ENCODE results near the gene CILP2.

CILP2 gene, protein sequence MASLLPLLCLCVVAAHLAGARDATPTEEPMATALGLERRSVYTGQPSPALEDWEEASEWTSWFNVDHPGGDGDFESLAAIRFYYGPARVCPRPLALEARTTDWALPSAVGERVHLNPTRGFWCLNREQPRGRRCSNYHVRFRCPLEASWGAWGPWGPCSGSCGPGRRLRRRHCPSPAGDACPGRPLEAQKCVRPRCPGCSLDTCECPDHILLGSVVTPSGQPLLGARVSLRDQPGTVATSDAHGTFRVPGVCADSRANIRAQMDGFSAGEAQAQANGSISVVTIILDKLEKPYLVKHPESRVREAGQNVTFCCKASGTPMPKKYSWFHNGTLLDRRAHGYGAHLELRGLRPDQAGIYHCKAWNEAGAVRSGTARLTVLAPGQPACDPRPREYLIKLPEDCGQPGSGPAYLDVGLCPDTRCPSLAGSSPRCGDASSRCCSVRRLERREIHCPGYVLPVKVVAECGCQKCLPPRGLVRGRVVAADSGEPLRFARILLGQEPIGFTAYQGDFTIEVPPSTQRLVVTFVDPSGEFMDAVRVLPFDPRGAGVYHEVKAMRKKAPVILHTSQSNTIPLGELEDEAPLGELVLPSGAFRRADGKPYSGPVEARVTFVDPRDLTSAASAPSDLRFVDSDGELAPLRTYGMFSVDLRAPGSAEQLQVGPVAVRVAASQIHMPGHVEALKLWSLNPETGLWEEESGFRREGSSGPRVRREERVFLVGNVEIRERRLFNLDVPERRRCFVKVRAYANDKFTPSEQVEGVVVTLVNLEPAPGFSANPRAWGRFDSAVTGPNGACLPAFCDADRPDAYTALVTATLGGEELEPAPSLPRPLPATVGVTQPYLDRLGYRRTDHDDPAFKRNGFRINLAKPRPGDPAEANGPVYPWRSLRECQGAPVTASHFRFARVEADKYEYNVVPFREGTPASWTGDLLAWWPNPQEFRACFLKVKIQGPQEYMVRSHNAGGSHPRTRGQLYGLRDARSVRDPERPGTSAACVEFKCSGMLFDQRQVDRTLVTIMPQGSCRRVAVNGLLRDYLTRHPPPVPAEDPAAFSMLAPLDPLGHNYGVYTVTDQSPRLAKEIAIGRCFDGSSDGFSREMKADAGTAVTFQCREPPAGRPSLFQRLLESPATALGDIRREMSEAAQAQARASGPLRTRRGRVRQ

DNA sequence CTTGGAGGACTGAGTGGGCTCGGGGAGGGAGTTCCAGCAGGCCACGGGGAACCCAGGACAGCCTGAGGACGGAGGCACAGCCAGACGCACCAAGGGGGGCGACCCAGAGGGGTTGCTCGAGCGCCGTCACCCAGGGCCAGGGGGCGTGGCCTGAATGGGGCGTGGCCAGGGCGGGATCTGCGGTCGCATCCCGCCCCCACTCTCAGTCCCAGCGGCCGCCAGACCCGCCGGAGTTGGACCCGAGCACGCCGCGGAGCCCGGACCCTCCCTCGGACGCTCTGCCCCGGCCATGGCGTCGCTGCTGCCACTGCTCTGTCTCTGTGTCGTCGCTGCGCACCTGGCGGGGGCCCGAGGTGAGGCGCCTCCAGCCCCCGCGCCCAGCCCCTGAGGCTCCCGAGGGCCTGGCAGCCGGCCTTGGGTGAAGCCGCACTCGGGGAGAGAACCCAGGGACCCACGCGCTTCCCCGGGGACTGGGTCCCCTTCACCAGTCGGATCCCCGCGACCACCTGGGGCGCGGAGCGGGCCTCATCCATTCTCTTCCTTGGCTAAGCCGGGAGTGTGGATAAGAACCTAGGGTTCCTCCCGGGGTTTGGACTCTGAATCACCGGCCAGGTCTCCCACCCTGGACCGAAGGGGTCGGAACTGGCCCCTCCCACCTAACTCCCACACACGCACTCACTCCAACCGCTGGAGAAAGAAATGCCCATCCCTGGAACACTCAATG is at the start of gene CILP2:
Gene CILP2 (plus strand): TSS at position 205 of the 724 bp plus-strand sequence. CDS start 85 bp downstream, at position 290.
- no peak for DNase-seq

DNA sequence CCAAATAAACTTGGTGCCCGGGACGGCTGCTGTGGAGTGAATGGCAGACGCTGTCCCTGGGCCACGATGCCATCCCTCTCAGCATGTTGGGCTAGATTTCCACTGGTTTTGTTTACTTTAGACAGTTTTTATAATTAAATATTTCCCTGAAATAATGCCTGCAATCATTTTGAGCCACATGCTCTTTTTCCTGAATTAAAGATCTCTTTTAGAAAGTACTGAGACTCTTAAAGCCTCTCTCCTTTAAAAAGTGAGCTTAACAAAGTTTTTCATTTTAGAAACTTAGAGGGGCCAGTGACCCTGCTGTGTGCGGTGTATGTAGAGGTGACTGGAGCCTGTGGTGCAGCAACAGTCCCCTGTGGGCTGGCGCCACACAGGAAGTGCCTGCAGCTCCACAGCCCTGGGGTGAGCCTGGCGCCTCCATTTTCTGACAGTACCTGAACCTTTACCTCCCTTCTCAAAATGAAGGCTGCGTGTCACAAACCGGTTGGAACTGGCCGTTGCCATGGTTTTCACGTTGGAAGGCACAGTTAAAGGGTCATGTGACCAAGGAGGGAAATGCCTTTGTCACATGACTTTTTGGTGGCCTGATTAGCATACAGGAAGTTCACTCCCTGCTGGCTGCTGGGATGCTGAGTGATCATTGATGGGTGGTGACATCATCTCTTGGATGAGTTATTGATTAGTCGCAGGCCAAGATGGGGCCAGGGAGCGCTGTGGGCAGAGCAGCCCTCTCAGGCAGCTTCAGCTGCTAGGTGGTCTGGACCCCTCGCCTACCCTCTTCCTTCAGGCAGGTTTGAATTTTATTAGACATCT is 49.0 kb upstream of the CILP2 start:
- DNase-seq = peak; percentile 90

DNA sequence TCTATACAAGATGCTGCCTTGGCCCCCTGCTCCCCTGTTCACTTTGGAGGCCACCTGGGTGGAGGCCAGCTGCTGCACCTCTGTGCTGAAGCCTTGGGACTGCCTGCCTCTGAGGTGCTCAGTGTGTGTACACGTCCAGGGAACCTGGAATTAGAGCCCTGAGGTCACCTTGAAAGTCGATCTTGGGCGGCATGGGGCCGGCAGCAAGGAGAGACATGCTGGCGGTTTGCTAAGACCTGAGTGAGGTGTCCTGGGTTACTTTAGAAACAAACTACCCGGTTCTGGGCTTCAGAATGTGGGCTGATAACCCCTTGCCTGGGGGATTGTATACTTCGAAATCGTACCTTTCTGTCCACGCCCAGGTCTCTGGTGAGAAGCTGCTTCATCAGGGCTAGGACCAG is 48.3 kb upstream of the CILP2 start:
- no peak for DNase-seq

DNA sequence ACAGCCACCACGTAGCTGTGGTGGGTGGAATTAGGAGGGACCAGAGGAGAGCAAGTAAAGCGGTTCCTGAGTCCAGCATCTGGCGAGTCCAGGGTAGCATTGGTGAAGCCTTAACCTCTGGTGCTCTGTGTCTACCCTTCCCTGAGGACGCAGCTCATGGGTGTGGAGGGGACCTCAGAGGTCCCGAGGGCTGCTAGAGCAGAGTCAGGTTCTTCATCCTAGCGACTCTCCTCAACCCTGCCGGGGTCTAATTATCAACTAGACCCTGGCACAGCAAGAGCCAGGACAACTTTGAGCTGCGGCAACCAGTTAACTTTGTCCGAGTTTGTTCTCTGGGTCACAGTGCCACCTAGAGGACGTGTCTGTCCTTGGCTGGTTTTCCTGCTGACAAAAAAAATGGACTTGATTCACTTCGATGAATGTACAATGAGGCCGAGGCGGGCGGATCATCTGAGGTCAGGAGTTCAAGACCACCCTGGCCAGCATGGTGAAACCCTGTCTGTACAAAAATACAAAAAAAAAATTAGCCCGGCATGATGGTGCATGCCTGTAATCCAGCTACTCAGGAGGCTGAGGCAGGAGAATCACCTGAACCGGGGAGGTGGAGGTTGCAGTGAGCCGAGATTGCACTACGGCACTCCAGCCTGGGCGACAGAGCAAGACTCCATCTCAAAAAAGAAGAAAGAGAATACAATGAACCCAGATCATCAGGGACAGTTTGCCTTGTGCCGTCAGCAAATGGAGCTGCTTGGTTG is 47.7 kb upstream of the CILP2 start:
- DNase-seq = peak; percentile 79

DNA sequence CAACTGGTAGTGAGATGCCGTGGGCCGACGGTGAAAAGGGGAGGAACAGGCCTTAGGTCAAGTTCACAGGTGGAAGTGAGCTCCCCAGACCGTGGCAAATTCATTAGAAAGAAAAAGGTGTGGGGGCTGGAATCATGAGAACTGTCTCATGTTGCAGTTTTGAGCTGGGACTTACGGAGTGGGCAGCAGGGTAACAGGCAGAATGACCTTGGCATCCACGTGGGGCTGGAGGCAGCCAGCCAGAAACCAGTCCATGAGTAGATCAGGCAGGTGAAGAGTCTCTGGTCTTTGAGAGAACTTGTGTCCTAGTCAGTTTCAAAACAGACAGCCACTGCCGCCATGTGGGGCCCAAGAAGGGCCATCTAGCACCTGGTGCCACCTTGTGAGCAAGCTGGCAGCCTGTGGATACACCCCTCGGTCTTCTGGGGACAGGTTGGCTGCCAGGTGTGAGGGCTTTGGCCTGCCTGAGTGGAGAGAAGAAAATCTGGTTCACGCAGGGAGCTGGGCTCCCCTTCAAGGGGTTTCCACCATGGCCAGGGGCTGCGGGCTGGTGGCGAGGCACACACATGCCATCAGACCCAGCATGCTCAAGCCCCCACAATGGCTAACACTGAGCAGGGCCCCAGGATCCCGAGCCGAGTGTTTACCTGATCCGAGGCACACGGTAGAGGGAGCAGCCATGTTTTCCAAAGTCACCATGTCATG is 46.6 kb upstream of the CILP2 start:
- DNase-seq = no peak

DNA sequence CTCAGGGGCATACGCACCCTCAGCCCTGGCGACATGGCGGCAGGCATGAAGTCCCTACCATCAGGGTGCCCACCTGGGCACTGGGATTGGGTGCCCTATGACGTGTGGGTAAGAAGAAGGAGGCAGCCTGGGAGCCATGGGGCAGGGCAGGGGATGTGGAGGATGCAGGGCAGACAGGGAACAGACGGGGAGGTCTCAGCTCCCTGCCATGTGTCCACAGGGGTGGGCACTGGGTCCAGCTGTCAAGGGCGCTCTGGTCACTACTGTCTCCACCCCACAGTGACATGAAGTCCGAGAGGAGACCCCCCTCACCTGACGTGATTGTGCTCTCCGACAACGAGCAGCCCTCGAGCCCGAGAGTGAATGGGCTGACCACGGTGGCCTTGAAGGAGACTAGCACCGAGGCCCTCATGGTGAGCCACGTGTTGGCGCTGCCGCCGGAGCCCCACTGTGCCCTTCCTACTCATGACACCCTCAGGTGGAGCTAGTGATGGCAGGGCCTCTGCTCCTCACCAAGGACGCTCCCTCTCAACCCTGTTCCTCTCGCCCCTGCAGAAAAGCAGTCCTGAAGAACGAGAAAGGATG is 45.9 kb upstream of the CILP2 start:
- DNase-seq = no peak

DNA sequence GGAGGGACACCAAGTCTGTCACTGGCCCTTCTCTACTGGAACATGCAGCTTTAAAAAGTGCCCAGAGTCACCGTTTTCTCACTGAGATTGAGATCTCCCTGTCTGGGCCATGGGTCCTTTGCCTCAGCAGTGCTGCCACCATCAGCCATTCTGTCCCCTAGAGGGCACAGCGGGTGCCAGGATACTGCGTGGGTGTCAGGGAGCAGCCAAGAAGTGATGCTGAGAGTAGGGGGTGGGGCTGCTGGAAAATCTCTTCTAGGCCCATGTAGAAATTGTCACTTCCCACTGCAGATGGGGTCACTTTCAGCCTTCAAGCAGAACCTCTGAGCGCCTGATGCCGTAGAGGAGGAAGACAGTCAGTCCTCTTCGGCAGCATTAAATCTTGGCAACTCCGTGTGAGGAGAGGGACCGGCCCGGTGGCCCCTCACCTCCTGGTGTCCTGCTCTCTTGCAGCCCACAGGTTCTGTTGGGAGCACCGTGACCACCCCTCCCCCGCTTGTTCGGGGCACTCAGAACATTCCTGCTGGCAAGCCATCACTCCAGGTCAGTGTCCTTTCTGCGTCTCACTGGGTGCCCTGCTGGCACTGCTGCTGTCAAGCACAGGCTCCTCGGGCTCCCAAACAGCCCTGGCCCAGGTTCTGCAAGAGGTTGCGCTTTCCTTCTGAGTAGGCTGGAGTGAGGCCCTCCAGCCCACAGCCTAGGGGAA is 44.1 kb upstream of the CILP2 start:
- no peak for DNase-seq

DNA sequence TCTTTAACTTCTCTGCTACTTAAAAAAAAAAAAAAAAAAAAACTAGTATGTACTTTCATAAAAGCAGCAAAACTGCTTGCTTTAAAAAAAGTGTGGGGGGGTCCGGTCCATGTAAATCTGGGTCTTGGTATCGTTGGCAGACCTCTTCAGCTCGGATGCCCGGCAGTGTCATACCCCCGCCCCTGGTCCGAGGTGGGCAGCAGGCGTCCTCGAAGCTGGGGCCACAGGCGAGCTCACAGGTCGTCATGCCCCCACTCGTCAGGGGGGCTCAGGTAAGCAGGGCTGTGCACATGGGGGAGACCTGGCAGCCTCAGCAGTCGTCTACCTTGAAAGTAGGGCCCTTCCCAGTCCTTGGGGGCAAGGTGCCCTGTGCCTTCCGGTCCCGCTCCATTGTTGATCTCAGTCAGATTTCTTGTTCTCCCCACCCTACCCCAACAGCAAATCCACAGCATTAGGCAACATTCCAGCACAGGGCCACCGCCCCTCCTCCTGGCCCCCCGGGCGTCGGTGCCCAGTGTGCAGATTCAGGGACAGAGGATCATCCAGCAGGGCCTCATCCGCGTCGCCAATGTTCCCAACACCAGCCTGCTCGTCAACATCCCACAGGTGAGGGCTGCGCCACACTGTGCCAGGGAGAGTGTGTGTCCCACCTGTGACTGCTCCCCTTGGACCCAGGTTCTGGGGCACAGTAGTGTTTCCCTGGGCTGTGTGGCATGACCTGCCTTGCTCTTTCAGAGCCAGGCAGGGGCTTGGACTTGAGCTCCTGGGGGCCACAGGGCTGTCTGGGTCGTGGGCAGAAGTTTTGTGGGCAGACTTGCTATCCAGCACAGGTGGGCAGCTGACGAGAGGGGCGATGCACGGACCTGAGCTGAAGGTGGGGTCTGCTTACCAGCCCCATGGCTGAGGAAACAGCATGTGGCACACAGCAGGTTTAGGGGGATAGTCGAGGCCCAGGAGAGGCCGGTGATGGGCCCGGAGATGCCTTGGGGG is 42.2 kb upstream of the CILP2 start:
- no peak for DNase-seq

DNA sequence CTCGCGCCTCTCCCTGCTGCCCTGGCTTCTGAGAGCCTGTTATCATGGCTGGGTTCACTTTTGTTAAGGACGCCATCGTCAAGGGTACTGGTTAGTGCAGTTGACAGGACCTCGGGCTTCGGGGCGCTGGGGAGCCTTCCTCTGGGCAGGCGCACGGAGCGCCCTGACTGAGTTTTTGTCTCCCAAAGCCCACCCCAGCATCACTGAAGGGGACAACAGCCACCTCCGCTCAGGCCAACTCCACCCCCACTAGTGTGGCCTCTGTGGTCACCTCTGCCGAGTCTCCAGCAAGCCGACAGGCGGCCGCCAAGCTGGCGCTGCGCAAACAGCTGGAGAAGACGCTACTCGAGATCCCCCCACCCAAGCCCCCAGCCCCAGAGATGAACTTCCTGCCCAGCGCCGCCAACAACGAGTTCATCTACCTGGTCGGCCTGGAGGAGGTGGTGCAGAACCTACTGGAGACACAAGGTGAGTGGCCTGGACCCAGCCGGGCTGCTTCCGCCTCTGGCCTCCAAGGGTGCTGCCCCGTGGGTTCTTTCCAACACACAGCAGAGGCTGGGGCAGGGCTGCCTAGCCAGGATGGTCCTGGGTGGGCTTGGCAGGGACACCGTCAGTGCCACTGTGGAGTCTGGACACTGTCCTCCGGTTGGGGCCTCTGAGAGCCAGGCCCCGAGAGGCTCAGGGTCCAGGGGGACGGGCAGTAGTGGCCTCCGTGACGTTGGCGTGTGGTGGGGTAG is 39.6 kb upstream of the CILP2 start:
- DNase-seq = no peak

DNA sequence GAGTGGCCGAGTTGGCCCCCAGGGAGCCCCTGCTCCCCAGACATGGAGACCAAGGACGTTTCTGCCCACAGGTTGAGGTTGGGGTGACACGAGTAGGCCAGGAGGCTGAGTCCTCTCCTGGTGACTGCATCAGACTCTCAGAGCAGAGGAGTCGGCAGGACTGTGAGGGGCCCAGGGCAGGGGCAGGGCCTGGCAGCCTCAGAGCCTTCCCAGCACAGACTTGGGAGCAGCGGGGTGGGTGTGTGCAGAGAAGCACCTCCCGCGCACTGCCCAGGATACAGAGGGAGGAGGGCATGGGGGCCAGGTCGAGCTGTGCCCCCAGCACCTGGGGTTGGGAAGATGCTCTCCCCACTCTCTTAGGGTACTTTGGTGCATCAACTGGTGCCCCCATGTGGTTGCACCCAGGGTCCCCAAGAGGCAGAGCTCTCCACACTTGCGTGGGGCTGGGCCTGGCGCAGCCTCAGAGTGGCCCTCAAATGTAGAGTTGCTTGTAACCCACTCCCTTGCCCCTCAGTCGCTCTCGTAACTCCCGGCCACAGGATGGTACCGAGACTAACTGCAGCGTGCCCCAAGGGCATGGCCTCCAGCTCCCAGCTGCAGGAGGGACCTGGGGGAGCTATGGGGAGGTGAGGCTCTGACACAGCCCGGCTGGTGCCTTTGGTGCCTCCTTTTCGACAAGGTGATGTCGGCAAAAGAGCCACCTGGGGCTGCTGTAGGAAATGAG is 38.6 kb upstream of the CILP2 start:
- DNase-seq = no peak

DNA sequence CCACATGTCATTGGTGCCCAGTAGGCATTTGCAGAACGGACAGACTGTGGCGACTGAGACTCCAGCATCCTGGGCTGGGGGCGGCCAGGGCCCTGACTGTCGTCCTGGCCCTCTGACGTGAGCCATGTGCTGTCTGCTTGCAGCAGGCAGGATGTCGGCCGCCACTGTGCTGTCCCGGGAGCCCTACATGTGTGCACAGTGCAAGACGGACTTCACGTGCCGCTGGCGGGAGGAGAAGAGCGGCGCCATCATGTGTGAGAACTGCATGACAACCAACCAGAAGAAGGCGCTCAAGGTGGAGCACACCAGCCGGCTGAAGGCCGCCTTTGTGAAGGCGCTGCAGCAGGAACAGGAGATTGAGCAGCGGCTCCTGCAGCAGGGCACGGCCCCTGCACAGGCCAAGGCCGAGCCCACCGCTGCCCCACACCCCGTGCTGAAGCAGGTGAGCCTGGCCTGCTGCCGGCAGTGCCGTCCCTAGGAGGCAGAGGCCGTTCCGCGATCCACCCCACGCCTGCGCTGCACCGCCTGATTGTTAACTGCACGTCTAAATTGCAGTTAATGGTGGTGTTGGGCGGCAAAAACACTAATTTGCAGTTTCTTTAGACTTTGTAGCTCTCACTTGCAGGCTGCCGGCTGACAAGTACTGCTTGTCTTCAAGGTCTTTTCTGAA is 37.0 kb upstream of the CILP2 start:
- no peak for DNase-seq

DNA sequence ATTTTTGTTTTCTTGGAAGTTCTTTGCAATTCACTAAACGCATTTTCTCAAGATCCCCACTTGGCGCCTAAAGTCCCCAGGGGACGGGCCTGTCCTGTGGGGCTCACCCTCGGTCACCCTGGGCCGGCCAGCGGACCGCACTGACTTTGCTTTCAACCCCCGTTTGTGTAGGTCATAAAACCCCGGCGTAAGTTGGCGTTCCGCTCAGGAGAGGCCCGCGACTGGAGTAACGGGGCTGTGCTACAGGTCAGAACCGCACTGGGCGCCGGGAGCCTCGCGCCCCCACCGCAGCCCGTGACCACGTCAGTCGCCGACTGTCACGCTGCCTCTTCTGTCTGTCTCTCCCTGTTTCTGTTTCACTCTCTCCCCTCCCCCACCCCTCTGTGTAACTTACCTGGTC is 36.3 kb upstream of the CILP2 start:
- DNase-seq = no peak

DNA sequence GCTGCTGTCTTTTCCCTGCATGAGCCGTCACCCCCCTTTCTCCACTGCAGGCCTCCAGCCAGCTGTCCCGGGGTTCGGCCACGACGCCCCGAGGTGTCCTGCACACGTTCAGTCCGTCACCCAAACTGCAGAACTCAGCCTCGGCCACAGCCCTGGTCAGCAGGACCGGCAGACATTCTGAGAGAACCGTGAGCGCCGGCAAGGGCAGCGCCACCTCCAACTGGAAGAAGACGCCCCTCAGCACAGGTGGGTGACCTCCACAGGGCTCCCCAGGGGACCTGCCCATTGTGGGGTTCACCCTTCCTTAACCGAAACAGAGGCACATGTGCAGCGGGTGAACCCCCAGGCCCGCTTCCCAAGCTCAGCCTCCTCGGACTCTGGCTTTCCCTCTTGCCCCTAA is 35.8 kb upstream of the CILP2 start:
- no peak for DNase-seq

DNA sequence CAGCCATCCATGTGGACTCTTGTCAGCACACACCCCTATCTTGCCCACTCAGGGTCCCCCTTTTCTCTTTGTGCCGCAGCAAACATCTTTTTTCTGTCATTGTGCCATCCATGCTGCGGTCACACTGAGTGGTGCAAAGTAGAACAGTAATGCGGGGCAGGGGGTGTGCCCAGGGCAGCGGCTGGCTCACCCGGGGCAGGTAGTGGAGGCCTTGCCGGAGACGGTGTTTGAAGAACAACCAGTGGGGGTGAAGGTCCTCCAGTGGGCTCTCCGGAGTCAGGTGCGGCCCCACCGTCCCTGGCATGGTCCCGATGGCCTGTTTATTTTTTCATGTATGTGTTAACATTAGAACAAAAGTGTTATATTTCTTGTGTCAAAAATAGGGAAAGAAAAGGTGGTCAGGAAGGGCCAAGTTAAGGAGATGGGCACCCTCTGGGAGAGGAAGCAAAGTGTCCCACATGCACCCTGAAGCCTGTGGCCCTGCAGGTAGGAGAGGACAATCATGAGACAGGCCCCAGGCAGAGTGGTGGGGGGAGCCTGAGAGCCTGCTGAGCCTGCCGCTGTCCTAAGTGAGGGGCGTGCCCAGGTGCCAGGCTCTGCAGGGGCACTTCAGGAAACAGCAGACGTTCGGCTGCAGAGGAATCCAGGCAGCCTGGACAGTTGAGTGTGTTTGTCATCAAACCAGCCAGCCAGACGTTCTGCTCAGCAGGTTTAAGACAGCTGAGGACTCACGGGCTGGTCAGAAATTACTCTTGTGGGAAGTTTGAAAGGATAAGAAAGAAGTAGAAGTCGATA is 35.1 kb upstream of the CILP2 start:
- DNase-seq = no peak
